ENCODE measurements around the gene COMTD1. TPM values are rescaled to one million over a fixed set of nuclear protein-coding genes. Genes with fewer than 3 reads are reported as not detected.
A peak's percentile ranks its signal among the peaks of the same experiment; 100 is the strongest.

Gene COMTD1
- total and polyA plus RNA-seq, 2 of the 13 experiments (the other 11 are each of a cell fraction or from before 2014, with no cell fraction given): 11.8 to 18.4 TPM

DNA sequence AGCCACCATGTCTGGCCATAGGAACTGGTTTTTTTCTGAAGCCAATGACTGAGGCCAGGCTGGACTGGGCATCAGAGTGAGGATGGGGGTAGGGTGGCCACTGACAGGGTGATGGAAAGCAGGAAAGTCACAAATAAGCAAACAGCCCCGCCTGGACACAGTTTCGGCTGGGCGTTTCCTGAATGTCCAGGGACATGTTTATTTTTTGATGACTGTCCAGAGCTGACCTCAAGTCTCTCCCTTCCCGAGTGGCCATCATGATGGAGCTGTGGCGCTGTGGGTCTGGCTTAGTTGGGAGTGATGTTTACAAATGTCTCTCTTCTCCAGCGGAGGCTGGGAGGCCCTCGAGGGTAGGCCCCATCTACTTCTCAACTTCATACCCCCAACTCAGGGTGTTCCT, 37.1 kb upstream of the COMTD1 start (continued):
- TF ChIP-seq GTF3A (CRISPR knock-in tag; conservative IDR thresholded peaks at IDR 0.05) (no peak), SYNCRIP (IDR thresholded peaks at IDR 0.05; ENCODE audit: insufficient read depth, low read depth, low read length) (no peak), CBX5 (CRISPR knock-in tag; IDR thresholded peaks at IDR 0.05; ENCODE audit: borderline replicate concordance) (no peak), FOSL2 (CRISPR knock-in tag; IDR thresholded peaks at IDR 0.05) (peak; percentile 72), MEIS1 (CRISPR knock-in tag; IDR thresholded peaks at IDR 0.05; ENCODE audit: borderline replicate concordance) (no peak), ARNT2 (CRISPR knock-in tag; IDR thresholded peaks at IDR 0.05; ENCODE audit: low read depth) (no peak), SIN3B (IDR thresholded peaks at IDR 0.05; ENCODE audit: low read length) (no peak), KLF11 (CRISPR knock-in tag; IDR thresholded peaks at IDR 0.05) (no peak), ATM (IDR thresholded peaks at IDR 0.05; ENCODE audit: borderline replicate concordance) (no peak), NCOA2 (CRISPR knock-in tag; IDR thresholded peaks at IDR 0.05) (no peak), ZNF432 (CRISPR knock-in tag; IDR thresholded peaks at IDR 0.05; ENCODE audit: borderline replicate concordance) (no peak), ZNF292 (CRISPR knock-in tag; IDR thresholded peaks at IDR 0.05; ENCODE audit: borderline replicate concordance, low read depth) (no peak), HOXA3 (CRISPR knock-in tag; IDR thresholded peaks at IDR 0.05) (no peak), NR1H2 (CRISPR knock-in tag; IDR thresholded peaks at IDR 0.05; ENCODE audit: borderline replicate concordance, low read depth) (no peak), AHR (CRISPR knock-in tag; IDR thresholded peaks at IDR 0.05) (no peak), POGZ (CRISPR knock-in tag; IDR thresholded peaks at IDR 0.05) (0 out of 2 replicates have a peak, but pooled peaks have one; percentile 25), SNAI1 (CRISPR knock-in tag; IDR thresholded peaks at IDR 0.05; ENCODE audit: borderline replicate concordance) (no peak), LCORL (IDR thresholded peaks at IDR 0.05) (no peak), LCORL (CRISPR knock-in tag; IDR thresholded peaks at IDR 0.05) (peak; percentile 46; the same call in 1 of the 2 replicates)
- TF ChIP-seq, protein P1, sequence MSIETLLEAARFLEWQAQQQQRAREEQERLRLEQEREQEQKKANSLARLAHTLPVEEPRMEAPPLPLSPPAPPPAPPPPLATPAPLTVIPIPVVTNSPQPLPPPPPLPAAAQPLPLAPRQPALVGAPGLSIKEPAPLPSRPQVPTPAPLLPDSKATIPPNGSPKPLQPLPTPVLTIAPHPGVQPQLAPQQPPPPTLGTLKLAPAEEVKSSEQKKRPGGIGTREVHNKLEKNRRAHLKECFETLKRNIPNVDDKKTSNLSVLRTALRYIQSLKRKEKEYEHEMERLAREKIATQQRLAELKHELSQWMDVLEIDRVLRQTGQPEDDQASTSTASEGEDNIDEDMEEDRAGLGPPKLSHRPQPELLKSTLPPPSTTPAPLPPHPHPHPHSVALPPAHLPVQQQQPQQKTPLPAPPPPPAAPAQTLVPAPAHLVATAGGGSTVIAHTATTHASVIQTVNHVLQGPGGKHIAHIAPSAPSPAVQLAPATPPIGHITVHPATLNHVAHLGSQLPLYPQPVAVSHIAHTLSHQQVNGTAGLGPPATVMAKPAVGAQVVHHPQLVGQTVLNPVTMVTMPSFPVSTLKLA (IDR thresholded peaks at IDR 0.05): no peak
- TF ChIP-seq, protein P2, sequence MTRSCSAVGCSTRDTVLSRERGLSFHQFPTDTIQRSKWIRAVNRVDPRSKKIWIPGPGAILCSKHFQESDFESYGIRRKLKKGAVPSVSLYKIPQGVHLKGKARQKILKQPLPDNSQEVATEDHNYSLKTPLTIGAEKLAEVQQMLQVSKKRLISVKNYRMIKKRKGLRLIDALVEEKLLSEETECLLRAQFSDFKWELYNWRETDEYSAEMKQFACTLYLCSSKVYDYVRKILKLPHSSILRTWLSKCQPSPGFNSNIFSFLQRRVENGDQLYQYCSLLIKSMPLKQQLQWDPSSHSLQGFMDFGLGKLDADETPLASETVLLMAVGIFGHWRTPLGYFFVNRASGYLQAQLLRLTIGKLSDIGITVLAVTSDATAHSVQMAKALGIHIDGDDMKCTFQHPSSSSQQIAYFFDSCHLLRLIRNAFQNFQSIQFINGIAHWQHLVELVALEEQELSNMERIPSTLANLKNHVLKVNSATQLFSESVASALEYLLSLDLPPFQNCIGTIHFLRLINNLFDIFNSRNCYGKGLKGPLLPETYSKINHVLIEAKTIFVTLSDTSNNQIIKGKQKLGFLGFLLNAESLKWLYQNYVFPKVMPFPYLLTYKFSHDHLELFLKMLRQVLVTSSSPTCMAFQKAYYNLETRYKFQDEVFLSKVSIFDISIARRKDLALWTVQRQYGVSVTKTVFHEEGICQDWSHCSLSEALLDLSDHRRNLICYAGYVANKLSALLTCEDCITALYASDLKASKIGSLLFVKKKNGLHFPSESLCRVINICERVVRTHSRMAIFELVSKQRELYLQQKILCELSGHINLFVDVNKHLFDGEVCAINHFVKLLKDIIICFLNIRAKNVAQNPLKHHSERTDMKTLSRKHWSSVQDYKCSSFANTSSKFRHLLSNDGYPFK (CRISPR knock-in tag; IDR thresholded peaks at IDR 0.05; ENCODE audit: borderline replicate concordance): no peak
- TF ChIP-seq, protein P3, sequence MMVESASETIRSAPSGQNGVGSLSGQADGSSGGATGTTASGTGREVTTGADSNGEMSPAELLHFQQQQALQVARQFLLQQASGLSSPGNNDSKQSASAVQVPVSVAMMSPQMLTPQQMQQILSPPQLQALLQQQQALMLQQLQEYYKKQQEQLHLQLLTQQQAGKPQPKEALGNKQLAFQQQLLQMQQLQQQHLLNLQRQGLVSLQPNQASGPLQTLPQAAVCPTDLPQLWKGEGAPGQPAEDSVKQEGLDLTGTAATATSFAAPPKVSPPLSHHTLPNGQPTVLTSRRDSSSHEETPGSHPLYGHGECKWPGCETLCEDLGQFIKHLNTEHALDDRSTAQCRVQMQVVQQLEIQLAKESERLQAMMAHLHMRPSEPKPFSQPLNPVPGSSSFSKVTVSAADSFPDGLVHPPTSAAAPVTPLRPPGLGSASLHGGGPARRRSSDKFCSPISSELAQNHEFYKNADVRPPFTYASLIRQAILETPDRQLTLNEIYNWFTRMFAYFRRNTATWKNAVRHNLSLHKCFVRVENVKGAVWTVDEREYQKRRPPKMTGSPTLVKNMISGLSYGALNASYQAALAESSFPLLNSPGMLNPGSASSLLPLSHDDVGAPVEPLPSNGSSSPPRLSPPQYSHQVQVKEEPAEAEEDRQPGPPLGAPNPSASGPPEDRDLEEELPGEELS (CRISPR knock-in tag; IDR thresholded peaks at IDR 0.05): peak; percentile 24; the same call in 1 of the 2 replicates
